ENCODE data around the gene CCNL1.

The CCNL1 gene

GRCh38 chr3:157145606-157146322, 14.2 kb downstream of the CCNL1 start:
- peak; percentile 53 for DNase-seq

GRCh38 chr3:157142315-157142714, 17.6 kb downstream of the CCNL1 start:
- no peak for DNase-seq

- DNase-seq: no peak
Measured at GRCh38 chr3:157139938-157140534, 19.9 kb downstream of the CCNL1 start.

GRCh38 chr3:157136647-157137387, 23.1 kb downstream of the CCNL1 start:
- no peak for DNase-seq

GRCh38 chr3:157135671-157136396, 24.1 kb downstream of the CCNL1 start:
- peak; percentile 20 for DNase-seq

- DNase-seq: no peak
Measured at GRCh38 chr3:157134620-157135191, 25.2 kb downstream of the CCNL1 start.

GRCh38 chr3:157133434-157134320, 26.3 kb downstream of the CCNL1 start:
- DNase-seq: no peak

- no peak for DNase-seq
Measured at GRCh38 chr3:157132936-157133335, 27.0 kb downstream of the CCNL1 start.

GRCh38 chr3:157132341-157132740, 27.6 kb downstream of the CCNL1 start:
- no peak for DNase-seq

GRCh38 chr3:157131861-157132260, 28.1 kb downstream of the CCNL1 start:
- no peak for DNase-seq

- peak; percentile 66 for DNase-seq
Measured at GRCh38 chr3:157130467-157131251, 29.3 kb downstream of the CCNL1 start.

- peak; percentile 15 for DNase-seq
Measured at GRCh38 chr3:157129803-157130466, 30.0 kb downstream of the CCNL1 start.

GRCh38 chr3:157128771-157129681, 30.9 kb downstream of the CCNL1 start:
- DNase-seq: peak; percentile 65

- DNase-seq: peak; percentile 87
Measured at GRCh38 chr3:157127831-157128767, 31.8 kb downstream of the CCNL1 start.

GRCh38 chr3:157127268-157127667, 32.7 kb downstream of the CCNL1 start:
- DNase-seq: no peak

GRCh38 chr3:157126365-157126764, 33.6 kb downstream of the CCNL1 start:
- no peak for DNase-seq

- no peak for DNase-seq
Measured at GRCh38 chr3:157125101-157125500, 34.8 kb downstream of the CCNL1 start.

- no peak for DNase-seq
Measured at GRCh38 chr3:157123621-157124020, 36.3 kb downstream of the CCNL1 start.

Measured in fibroblast of skin of back (primary cell).